Fibroblast of skin of abdomen (primary cell): ENCODE data around the gene ZNF483.
"Not testable (repeated sequence)": the region's sequence is repeated elsewhere in the genome, so short reads cannot be mapped to it uniquely, and the experiment has no call there.

Experiments
- DNase-seq: peaks from one replicate; pipeline ENCODE4 v3.0.0-alpha.2; 2013

The ZNF483 gene

GRCh38 chr9:111542497-111543254 lies 17.7 kb downstream of the ZNF483 start:
- DNase-seq: no peak

- DNase-seq: no peak
Observed at GRCh38 chr9:111548623-111549022, 23.6 kb downstream of the ZNF483 start.

GRCh38 chr9:111555425-111555824 lies 30.4 kb downstream of the ZNF483 start:
- DNase-seq: not testable (repeated sequence)

- DNase-seq: peak; percentile 10
Observed at GRCh38 chr9:111559000-111559610, 34.1 kb downstream of the ZNF483 start.

GRCh38 chr9:111561165-111561719 lies 36.3 kb downstream of the ZNF483 start:
- no peak for DNase-seq

GRCh38 chr9:111566234-111566633 lies 41.3 kb downstream of the ZNF483 start:
- no peak for DNase-seq

GRCh38 chr9:111568127-111568526 lies 43.1 kb downstream of the ZNF483 start:
- not testable (repeated sequence) for DNase-seq

- DNase-seq: peak; percentile 93
Observed at GRCh38 chr9:111572950-111573604, 48.1 kb downstream of the ZNF483 start.

GRCh38 chr9:111582888-111583287 lies 57.9 kb downstream of the ZNF483 start:
- DNase-seq: no peak

- DNase-seq: no peak
Observed at GRCh38 chr9:111586378-111586777, 61.4 kb downstream of the ZNF483 start.

- no peak for DNase-seq
Observed at GRCh38 chr9:111588846-111589245, 63.9 kb downstream of the ZNF483 start.

- peak; percentile 51 for DNase-seq
Observed at GRCh38 chr9:111597852-111598732, 73.1 kb downstream of the ZNF483 start.

- DNase-seq: peak; percentile 23
Observed at GRCh38 chr9:111598733-111599091, 73.7 kb downstream of the ZNF483 start.

- DNase-seq: peak; percentile 87
Observed at GRCh38 chr9:111599092-111599954, 74.3 kb downstream of the ZNF483 start, which contains the start of gene PTGR1. PTGR1 (minus strand) TSS chr9:111599647; CDS start chr9:111597422, 2,225 bp downstream.

GRCh38 chr9:111599955-111600343 lies 75.0 kb downstream of the ZNF483 start:
- no peak for DNase-seq

GRCh38 chr9:111601237-111602018 lies 76.4 kb downstream of the ZNF483 start:
- peak; percentile 31 for DNase-seq

GRCh38 chr9:111603041-111603440 lies 78.1 kb downstream of the ZNF483 start:
- DNase-seq: no peak

GRCh38 chr9:111604054-111604615 lies 79.2 kb downstream of the ZNF483 start:
- no peak for DNase-seq

GRCh38 chr9:111605041-111605559 lies 80.1 kb downstream of the ZNF483 start:
- no peak for DNase-seq

GRCh38 chr9:111610149-111610548 lies 85.2 kb downstream of the ZNF483 start:
- DNase-seq: no peak
